Measurements from ENCODE around the gene GABRB1.

GABRB1 gene

DNA sequence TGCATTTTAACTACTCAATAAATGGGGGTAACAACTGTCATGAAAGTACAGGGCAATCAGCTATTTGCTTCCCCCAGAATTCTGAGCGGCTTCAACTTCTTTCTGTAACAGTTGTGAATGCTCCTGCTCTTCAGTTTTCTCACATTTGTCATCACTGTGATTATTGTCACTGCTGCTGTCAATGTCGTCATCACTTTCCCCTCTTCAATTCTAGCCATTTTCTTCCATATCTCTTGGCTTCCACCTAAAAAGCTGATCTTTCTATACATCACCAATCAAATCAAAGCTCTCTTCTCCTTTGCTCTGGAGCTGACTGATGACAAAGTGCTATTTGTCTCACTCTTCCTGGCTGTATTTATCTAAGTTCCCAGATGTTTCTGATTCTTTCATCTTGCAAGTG lies 306.5 kb downstream of the GABRB1 start:
- H3K79me1 ChIP-seq (ENCODE audit: low read length) = no peaks in the 10 kb centered on the region
- H3K18ac ChIP-seq (ENCODE audit: low read length) = no peak overlapping the region
- H3K36me3 ChIP-seq (ENCODE audit: control insufficient read depth, insufficient read depth, low read length) = no peaks in the 10 kb centered on the region
- no peak overlapping the region for H2AK5ac ChIP-seq (ENCODE audit: low read length)
- H3K23ac ChIP-seq (ENCODE audit: low read length) = no peak overlapping the region
- no peak overlapping the region for H2BK120ac ChIP-seq (ENCODE audit: low read depth, low read length)
- no peak overlapping the region for H2BK5ac ChIP-seq (ENCODE audit: low read length)
- DNase-seq = no peak
- no peak overlapping the region for H3K56ac ChIP-seq (ENCODE audit: low read length)
- no peak overlapping the region for H3K27ac ChIP-seq (ENCODE audit: low read depth, low read length)
- no peak overlapping the region for H3K4ac ChIP-seq (ENCODE audit: low read depth, low read length)
- H3K4me1 ChIP-seq (ENCODE audit: control insufficient read depth, low read depth, low read length) = no peaks in the 10 kb centered on the region
- H3K9ac ChIP-seq (ENCODE audit: low read length) = no peak overlapping the region
- WGBS (ENCODE audit: extremely low coverage, insufficient coverage, low lambda C conversion rate) = no CpG with 5 or more reads among the region's 2 CpGs
- H3K27me3 ChIP-seq (ENCODE audit: insufficient read depth, low read length, poor library complexity) = no peaks in the 10 kb centered on the region
- no peak overlapping the region for H3K4me2 ChIP-seq (ENCODE audit: low read length)
- no peak overlapping the region for H3K4me3 ChIP-seq (ENCODE audit: low read length)
- no peaks in the 10 kb centered on the region for H3K79me2 ChIP-seq (ENCODE audit: control insufficient read depth, insufficient read depth, low read length)
- no peak overlapping the region for H4K5ac ChIP-seq (ENCODE audit: low read length)
- H2BK15ac ChIP-seq (replicated peaks; ENCODE audit: low read depth) = no peak overlapping the region
- no peak overlapping the region for H4K8ac ChIP-seq (ENCODE audit: low read depth, low read length)

DNA sequence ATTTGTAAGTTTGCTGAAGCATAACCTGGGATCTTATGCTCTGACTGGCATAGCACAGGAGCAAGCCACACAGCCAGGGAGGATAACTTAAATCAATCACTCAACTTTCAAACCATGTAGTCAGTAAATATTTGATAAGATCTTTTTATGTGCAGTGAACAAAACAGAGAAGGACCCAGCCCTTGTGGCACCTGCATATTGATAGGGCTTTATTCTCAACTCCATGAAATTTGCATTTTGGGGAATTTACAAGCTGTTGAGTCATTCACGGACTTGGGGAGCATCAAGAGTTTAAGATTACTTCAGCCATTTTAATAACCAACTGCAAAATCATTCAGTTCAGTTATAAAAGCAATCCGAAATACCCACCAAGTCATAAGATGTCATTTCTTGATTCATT lies 309.5 kb downstream of the GABRB1 start:
- H3K56ac ChIP-seq (ENCODE audit: low read length) = no peak overlapping the region
- H4K8ac ChIP-seq (ENCODE audit: low read depth, low read length) = no peak overlapping the region
- no CpG with 5 or more reads among the region's 2 CpGs for WGBS (ENCODE audit: extremely low coverage, insufficient coverage, low lambda C conversion rate)
- no peak overlapping the region for H3K9ac ChIP-seq (ENCODE audit: low read length)
- H3K4ac ChIP-seq (ENCODE audit: low read depth, low read length) = no peak overlapping the region
- no peak overlapping the region for H2BK15ac ChIP-seq (replicated peaks; ENCODE audit: low read depth)
- H3K23ac ChIP-seq (ENCODE audit: low read length) = no peak overlapping the region
- no peaks in the 10 kb centered on the region for H3K27me3 ChIP-seq (ENCODE audit: insufficient read depth, low read length, poor library complexity)
- no peaks in the 10 kb centered on the region for H3K79me2 ChIP-seq (ENCODE audit: control insufficient read depth, insufficient read depth, low read length)
- no peaks in the 10 kb centered on the region for H3K36me3 ChIP-seq (ENCODE audit: control insufficient read depth, insufficient read depth, low read length)
- H3K4me3 ChIP-seq (ENCODE audit: low read length) = no peak overlapping the region
- no peak overlapping the region for H4K5ac ChIP-seq (ENCODE audit: low read length)
- no peak overlapping the region for H3K27ac ChIP-seq (ENCODE audit: low read depth, low read length)
- H3K18ac ChIP-seq (ENCODE audit: low read length) = no peak overlapping the region
- H3K4me1 ChIP-seq (ENCODE audit: control insufficient read depth, low read depth, low read length) = no peaks in the 10 kb centered on the region
- no peak overlapping the region for H3K4me2 ChIP-seq (ENCODE audit: low read length)
- no peak overlapping the region for H2AK5ac ChIP-seq (ENCODE audit: low read length)
- no peak overlapping the region for H2BK120ac ChIP-seq (ENCODE audit: low read depth, low read length)
- no peaks in the 10 kb centered on the region for H3K79me1 ChIP-seq (ENCODE audit: low read length)
- no peak overlapping the region for H2BK5ac ChIP-seq (ENCODE audit: low read length)
- no peak for DNase-seq

GRCh38 chr4:47342796-47343195 lies 311.4 kb downstream of the GABRB1 start:
- Histone ChIP-seq H3K4me3 (ENCODE audit: low read length) (no peak overlapping the region), H3K4me1 (ENCODE audit: control insufficient read depth, low read depth, low read length) (no peaks in the 10 kb centered on the region), H2BK15ac (replicated peaks; ENCODE audit: low read depth) (no peak overlapping the region), H3K18ac (ENCODE audit: low read length) (no peak overlapping the region), H2AK5ac (ENCODE audit: low read length) (no peak overlapping the region), H3K23ac (ENCODE audit: low read length) (no peak overlapping the region), H3K4ac (ENCODE audit: low read depth, low read length) (no peak overlapping the region), H2BK120ac (ENCODE audit: low read depth, low read length) (no peak overlapping the region), H3K79me2 (ENCODE audit: control insufficient read depth, insufficient read depth, low read length) (no peaks in the 10 kb centered on the region), H4K5ac (ENCODE audit: low read length) (no peak overlapping the region), H2BK5ac (ENCODE audit: low read length) (no peak overlapping the region), H3K79me1 (ENCODE audit: low read length) (no peaks in the 10 kb centered on the region), H3K56ac (ENCODE audit: low read length) (no peak overlapping the region), H3K27me3 (ENCODE audit: insufficient read depth, low read length, poor library complexity) (no peaks in the 10 kb centered on the region), H3K36me3 (ENCODE audit: control insufficient read depth, insufficient read depth, low read length) (no peaks in the 10 kb centered on the region), H3K9ac (ENCODE audit: low read length) (no peak overlapping the region), H4K8ac (ENCODE audit: low read depth, low read length) (no peak overlapping the region), H3K27ac (ENCODE audit: low read depth, low read length) (no peak overlapping the region), H3K4me2 (ENCODE audit: low read length) (no peak overlapping the region)
- WGBS (ENCODE audit: extremely low coverage, insufficient coverage, low lambda C conversion rate) = no CpG with 5 or more reads among the region's 4 CpGs
- DNase-seq = no peak

GRCh38 chr4:47349326-47349725 lies 318.0 kb downstream of the GABRB1 start:
- Histone ChIP-seq H3K4me3 (ENCODE audit: low read length) (no peak overlapping the region), H3K9ac (ENCODE audit: low read length) (no peak overlapping the region), H2BK15ac (replicated peaks; ENCODE audit: low read depth) (no peak overlapping the region), H3K36me3 (ENCODE audit: control insufficient read depth, insufficient read depth, low read length) (no peaks in the 10 kb centered on the region), H3K23ac (ENCODE audit: low read length) (no peak overlapping the region), H3K4me1 (ENCODE audit: control insufficient read depth, low read depth, low read length) (no peaks in the 10 kb centered on the region), H3K27ac (ENCODE audit: low read depth, low read length) (no peak overlapping the region), H2BK5ac (ENCODE audit: low read length) (no peak overlapping the region), H4K5ac (ENCODE audit: low read length) (no peak overlapping the region), H3K18ac (ENCODE audit: low read length) (no peak overlapping the region), H3K27me3 (ENCODE audit: insufficient read depth, low read length, poor library complexity) (no peaks in the 10 kb centered on the region), H3K79me2 (ENCODE audit: control insufficient read depth, insufficient read depth, low read length) (no peaks in the 10 kb centered on the region), H3K4me2 (ENCODE audit: low read length) (no peak overlapping the region), H3K56ac (ENCODE audit: low read length) (no peak overlapping the region), H2AK5ac (ENCODE audit: low read length) (no peak overlapping the region), H3K4ac (ENCODE audit: low read depth, low read length) (no peak overlapping the region), H3K79me1 (ENCODE audit: low read length) (no peaks in the 10 kb centered on the region), H4K8ac (ENCODE audit: low read depth, low read length) (no peak overlapping the region), H2BK120ac (ENCODE audit: low read depth, low read length) (no peak overlapping the region)
- DNase-seq = no peak
- no CpG with 5 or more reads among the region's 4 CpGs for WGBS (ENCODE audit: extremely low coverage, insufficient coverage, low lambda C conversion rate)

DNA sequence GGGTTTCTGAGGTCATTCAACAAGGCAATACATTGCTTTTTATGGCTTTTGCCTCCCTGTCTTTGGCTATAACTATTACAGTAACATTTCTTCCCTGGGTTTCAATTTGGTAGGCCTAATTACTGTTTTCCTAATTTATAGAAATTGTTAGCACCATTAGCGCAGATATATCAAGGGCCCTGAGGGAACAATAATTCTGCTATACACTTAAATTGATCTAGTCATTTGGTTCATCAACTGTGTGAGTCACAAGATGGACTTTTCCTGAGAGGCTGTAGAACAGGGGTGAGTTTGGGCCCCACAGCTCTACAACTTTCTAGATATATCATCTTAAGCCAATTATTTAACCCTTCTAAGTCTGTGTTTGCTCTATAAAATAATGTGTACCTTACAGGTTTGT lies 324.2 kb downstream of the GABRB1 start:
- no peak for DNase-seq
- H2BK5ac ChIP-seq (ENCODE audit: low read length) = no peak overlapping the region
- no peaks in the 10 kb centered on the region for H3K79me2 ChIP-seq (ENCODE audit: control insufficient read depth, insufficient read depth, low read length)
- H3K4me1 ChIP-seq (ENCODE audit: control insufficient read depth, low read depth, low read length) = no peaks in the 10 kb centered on the region
- no peak overlapping the region for H3K4me3 ChIP-seq (ENCODE audit: low read length)
- H2BK15ac ChIP-seq (replicated peaks; ENCODE audit: low read depth) = no peak overlapping the region
- WGBS (ENCODE audit: extremely low coverage, insufficient coverage, low lambda C conversion rate) = no CpG with 5 or more reads among the region's 1 CpG
- no peak overlapping the region for H3K56ac ChIP-seq (ENCODE audit: low read length)
- no peak overlapping the region for H3K4me2 ChIP-seq (ENCODE audit: low read length)
- no peak overlapping the region for H4K5ac ChIP-seq (ENCODE audit: low read length)
- no peak overlapping the region for H2BK120ac ChIP-seq (ENCODE audit: low read depth, low read length)
- no peak overlapping the region for H4K8ac ChIP-seq (ENCODE audit: low read depth, low read length)
- no peaks in the 10 kb centered on the region for H3K79me1 ChIP-seq (ENCODE audit: low read length)
- no peak overlapping the region for H3K4ac ChIP-seq (ENCODE audit: low read depth, low read length)
- H3K27me3 ChIP-seq (ENCODE audit: insufficient read depth, low read length, poor library complexity) = no peaks in the 10 kb centered on the region
- H3K27ac ChIP-seq (ENCODE audit: low read depth, low read length) = no peak overlapping the region
- H3K23ac ChIP-seq (ENCODE audit: low read length) = no peak overlapping the region
- no peak overlapping the region for H3K18ac ChIP-seq (ENCODE audit: low read length)
- no peak overlapping the region for H2AK5ac ChIP-seq (ENCODE audit: low read length)
- no peak overlapping the region for H3K9ac ChIP-seq (ENCODE audit: low read length)
- no peaks in the 10 kb centered on the region for H3K36me3 ChIP-seq (ENCODE audit: control insufficient read depth, insufficient read depth, low read length)

DNA sequence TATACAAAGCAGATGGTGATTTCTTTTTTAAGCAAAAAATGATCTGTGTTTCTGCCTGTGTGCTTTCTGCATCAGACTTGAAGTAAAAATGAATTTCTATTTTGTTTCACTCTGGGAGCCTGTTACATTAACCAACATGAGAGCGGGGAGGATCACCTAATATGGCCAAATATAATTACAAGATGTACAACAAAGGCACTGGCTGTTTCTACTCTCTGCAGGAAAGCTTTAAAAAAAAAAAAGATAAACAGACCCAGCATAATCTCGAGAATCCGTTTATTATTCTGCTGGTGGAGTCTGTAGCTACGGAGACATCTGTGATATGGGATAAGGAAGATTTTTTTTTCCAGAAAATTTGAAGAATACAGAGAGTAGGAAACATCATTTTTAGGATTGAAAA lies 328.5 kb downstream of the GABRB1 start:
- Histone ChIP-seq H3K4me3 (ENCODE audit: low read length) (no peak overlapping the region), H3K9ac (ENCODE audit: low read length) (no peak overlapping the region), H2BK15ac (replicated peaks; ENCODE audit: low read depth) (no peak overlapping the region), H3K79me2 (ENCODE audit: control insufficient read depth, insufficient read depth, low read length) (no peaks in the 10 kb centered on the region), H3K56ac (ENCODE audit: low read length) (no peak overlapping the region), H4K8ac (ENCODE audit: low read depth, low read length) (no peak overlapping the region), H3K27ac (ENCODE audit: low read depth, low read length) (no peak overlapping the region), H3K4ac (ENCODE audit: low read depth, low read length) (no peak overlapping the region), H3K23ac (ENCODE audit: low read length) (no peak overlapping the region), H4K5ac (ENCODE audit: low read length) (no peak overlapping the region), H3K27me3 (ENCODE audit: insufficient read depth, low read length, poor library complexity) (no peaks in the 10 kb centered on the region), H2BK5ac (ENCODE audit: low read length) (no peak overlapping the region), H2BK120ac (ENCODE audit: low read depth, low read length) (no peak overlapping the region), H3K4me1 (ENCODE audit: control insufficient read depth, low read depth, low read length) (no peaks in the 10 kb centered on the region), H3K36me3 (ENCODE audit: control insufficient read depth, insufficient read depth, low read length) (no peaks in the 10 kb centered on the region), H3K79me1 (ENCODE audit: low read length) (no peaks in the 10 kb centered on the region), H3K4me2 (ENCODE audit: low read length) (no peak overlapping the region), H3K18ac (ENCODE audit: low read length) (no peak overlapping the region), H2AK5ac (ENCODE audit: low read length) (no peak overlapping the region)
- no peak for DNase-seq
- no CpG with 5 or more reads among the region's 4 CpGs for WGBS (ENCODE audit: extremely low coverage, insufficient coverage, low lambda C conversion rate)

Data from mesendoderm (in vitro differentiated cells).